WTC11 (cell line): ENCODE data around the gene CPT2.

Experiments used
- CBFB ChIP-seq: sonication (generic); formaldehyde crosslinking; IDR thresholded peaks from 2 replicates; pipeline ENCODE4 v1.8.1; 2022; ENCODE audit warnings: mild to moderate bottlenecking, low read depth, missing genetic modification reagents
- NFYB ChIP-seq: sonication (generic); formaldehyde crosslinking; conservative IDR thresholded peaks from 2 replicates; pipeline ENCODE4 v1.8.0; 2022; ENCODE audit warnings: low read depth, missing genetic modification reagents
- SMAD4 ChIP-seq: sonication (generic); formaldehyde crosslinking; IDR thresholded peaks from 2 replicates; pipeline ENCODE4 v1.8.0; 2022; ENCODE audit warnings: mild to moderate bottlenecking, missing genetic modification reagents
- TF ChIP-seq, protein P1 (sequence below): fragments of 200-600 bp; IDR thresholded peaks from 2 replicates; pipeline ENCODE4 v1.8.0; 2022; ENCODE audit warnings: antibody characterized with exemption
- TF ChIP-seq, protein P2 (sequence below): fragments of 250-450 bp; sonication (Bioruptor Pico); conservative IDR thresholded peaks from 2 replicates; pipeline ENCODE4 v1.9.0; 2021; ENCODE audit warnings: mild to moderate bottlenecking
- TF ChIP-seq, protein P3 (sequence below): sonication (generic); formaldehyde crosslinking; IDR thresholded peaks from 2 replicates; pipeline ENCODE4 v1.8.1; 2022; ENCODE audit warnings: mild to moderate bottlenecking, moderate library complexity, missing genetic modification reagents
- TF ChIP-seq, protein P4 (sequence below): sonication (generic); formaldehyde crosslinking; IDR thresholded peaks from 2 replicates; pipeline ENCODE4 v1.8.1; 2023; ENCODE audit warnings: mild to moderate bottlenecking, moderate library complexity, missing genetic modification reagents
- TF ChIP-seq, protein P5 (sequence below): sonication (generic); formaldehyde crosslinking; IDR thresholded peaks from 2 replicates; pipeline ENCODE4 v1.8.0; 2022; ENCODE audit warnings: mild to moderate bottlenecking, missing genetic modification reagents

DNA sequence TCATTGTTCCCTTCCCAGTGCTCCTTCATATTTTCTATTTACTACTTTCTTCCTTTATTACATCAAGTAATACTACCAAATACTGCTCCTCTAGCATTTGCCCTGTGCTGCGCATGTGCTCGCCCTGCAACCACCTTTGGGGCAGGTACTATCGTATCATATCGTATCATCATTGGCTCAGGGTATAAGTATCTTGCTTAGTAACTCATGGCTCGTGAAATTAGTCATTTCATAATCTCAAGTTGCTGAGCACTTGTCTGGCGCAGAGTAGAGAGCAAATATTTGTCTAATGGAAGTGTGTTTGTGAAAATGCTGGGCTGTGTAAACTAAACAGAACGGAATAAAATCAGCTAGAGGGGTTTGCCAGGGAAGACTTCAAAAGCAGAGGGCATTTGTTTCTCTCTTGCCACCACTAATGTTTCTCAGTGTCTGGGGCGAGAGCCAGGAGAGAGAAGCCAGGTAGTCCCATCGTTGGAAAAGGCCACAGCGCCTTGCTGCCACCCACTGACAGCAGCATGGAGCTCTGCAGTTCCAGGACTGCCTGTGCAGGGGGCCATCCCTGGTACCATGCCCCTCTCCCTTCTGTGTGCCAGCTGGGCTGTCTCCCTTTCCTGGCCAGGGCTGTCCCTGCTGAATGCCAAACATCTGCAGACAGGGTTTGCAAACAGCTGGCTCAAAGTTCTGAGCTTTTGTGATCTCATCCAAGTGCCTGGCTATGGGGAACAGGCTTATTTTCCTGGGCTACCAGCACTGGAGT lies 20.0 kb upstream of the CPT2 start:
- TF ChIP-seq, protein P1, sequence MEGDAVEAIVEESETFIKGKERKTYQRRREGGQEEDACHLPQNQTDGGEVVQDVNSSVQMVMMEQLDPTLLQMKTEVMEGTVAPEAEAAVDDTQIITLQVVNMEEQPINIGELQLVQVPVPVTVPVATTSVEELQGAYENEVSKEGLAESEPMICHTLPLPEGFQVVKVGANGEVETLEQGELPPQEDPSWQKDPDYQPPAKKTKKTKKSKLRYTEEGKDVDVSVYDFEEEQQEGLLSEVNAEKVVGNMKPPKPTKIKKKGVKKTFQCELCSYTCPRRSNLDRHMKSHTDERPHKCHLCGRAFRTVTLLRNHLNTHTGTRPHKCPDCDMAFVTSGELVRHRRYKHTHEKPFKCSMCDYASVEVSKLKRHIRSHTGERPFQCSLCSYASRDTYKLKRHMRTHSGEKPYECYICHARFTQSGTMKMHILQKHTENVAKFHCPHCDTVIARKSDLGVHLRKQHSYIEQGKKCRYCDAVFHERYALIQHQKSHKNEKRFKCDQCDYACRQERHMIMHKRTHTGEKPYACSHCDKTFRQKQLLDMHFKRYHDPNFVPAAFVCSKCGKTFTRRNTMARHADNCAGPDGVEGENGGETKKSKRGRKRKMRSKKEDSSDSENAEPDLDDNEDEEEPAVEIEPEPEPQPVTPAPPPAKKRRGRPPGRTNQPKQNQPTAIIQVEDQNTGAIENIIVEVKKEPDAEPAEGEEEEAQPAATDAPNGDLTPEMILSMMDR, result no peak
- no peak for TF ChIP-seq NFYB
- TF ChIP-seq, protein P2, sequence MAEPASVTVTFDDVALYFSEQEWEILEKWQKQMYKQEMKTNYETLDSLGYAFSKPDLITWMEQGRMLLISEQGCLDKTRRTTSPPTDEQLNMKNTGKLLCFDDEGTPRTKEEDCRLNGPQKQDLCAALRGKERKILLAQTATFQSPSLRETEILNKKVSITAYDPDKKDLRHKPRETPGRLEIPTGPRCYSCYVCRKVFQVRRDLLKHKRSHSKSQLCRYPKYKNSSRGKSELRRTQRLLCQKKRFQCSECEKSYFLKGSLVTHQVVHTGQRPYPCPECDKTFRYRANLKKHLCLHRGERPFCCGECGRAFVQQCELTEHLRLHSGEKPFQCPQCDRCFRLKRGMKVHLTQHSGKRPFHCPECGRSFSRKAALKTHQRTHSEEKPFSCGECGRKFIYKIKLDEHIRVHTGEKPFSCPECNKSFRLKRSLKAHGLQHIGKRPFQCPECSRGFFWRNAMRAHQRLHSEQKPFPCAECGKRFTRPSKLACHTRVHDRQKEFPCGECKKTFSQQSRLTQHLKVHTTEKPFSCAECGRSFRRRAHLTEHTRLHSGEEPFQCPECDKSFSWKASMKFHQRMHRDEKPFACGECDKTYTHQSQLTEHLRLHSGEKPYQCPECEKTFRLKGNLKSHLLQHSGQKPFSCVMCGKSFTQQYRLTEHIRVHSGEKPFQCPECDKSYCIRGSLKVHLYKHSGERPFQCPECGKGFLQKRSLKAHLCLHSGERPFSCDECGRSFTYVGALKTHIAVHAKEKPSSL (CRISPR knock-in tag), result no peak
- TF ChIP-seq SMAD4 (CRISPR knock-in tag), result no peak
- TF ChIP-seq, protein P3, sequence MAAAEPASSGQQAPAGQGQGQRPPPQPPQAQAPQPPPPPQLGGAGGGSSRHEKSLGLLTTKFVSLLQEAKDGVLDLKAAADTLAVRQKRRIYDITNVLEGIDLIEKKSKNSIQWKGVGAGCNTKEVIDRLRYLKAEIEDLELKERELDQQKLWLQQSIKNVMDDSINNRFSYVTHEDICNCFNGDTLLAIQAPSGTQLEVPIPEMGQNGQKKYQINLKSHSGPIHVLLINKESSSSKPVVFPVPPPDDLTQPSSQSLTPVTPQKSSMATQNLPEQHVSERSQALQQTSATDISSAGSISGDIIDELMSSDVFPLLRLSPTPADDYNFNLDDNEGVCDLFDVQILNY (CRISPR knock-in tag), result no peak
- TF ChIP-seq, protein P4, sequence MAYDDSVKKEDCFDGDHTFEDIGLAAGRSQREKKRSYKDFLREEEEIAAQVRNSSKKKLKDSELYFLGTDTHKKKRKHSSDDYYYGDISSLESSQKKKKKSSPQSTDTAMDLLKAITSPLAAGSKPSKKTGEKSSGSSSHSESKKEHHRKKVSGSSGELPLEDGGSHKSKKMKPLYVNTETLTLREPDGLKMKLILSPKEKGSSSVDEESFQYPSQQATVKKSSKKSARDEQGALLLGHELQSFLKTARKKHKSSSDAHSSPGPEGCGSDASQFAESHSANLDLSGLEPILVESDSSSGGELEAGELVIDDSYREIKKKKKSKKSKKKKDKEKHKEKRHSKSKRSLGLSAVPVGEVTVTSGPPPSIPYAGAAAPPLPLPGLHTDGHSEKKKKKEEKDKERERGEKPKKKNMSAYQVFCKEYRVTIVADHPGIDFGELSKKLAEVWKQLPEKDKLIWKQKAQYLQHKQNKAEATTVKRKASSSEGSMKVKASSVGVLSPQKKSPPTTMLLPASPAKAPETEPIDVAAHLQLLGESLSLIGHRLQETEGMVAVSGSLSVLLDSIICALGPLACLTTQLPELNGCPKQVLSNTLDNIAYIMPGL, result no peak
- TF ChIP-seq, protein P5, sequence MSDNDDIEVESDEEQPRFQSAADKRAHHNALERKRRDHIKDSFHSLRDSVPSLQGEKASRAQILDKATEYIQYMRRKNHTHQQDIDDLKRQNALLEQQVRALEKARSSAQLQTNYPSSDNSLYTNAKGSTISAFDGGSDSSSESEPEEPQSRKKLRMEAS (CRISPR knock-in tag), result no peak
- TF ChIP-seq CBFB (CRISPR knock-in tag), result no peak
